NCI-H69 (cell line): Measurements from ENCODE around the gene GSK3B.

Experiments used
- DNase-seq: peaks from one replicate; lab custom pipeline; 2025; lab: John Stamatoyannopoulos, UW

Gene GSK3B

GRCh38 chr3:119779731-119780383 lies 314.4 kb downstream of the GSK3B start:
- no peak for DNase-seq

GRCh38 chr3:119778811-119779210 lies 315.4 kb downstream of the GSK3B start:
- DNase-seq, result no peak

- no peak for DNase-seq
Measured at GRCh38 chr3:119778176-119778575, 316.1 kb downstream of the GSK3B start.

- no peak for DNase-seq
Measured at GRCh38 chr3:119776304-119776703, 317.9 kb downstream of the GSK3B start.

- DNase-seq, result no peak
Measured at GRCh38 chr3:119774444-119774843, 319.8 kb downstream of the GSK3B start.
